ENCODE measurements around the gene PDE9A.

Gene PDE9A

GRCh38 chr21:42784276-42784675 is 130.9 kb downstream of the PDE9A start:
- H3K36me3 ChIP-seq (ENCODE audit: control insufficient read depth, insufficient read depth, low read length): no peaks in the 10 kb centered on the region
- WGBS (ENCODE audit: insufficient coverage, insufficient read length): no CpG with 5 or more reads among the region's 8 CpGs
- DNase-seq (ENCODE audit: low read depth, low spot score): no peak
- peaks cover 2% of the 10 kb centered on the region; the same call in 1 of the 2 replicates for H3K27me3 ChIP-seq (ENCODE audit: control insufficient read depth, insufficient read depth, low read length)
- H3K9me3 ChIP-seq (ENCODE audit: control insufficient read depth, insufficient read depth, low read length): no peaks in the 10 kb centered on the region
- H3K27ac ChIP-seq (ENCODE audit: low read length): no peak overlapping the region
- no peak overlapping the region for H3K4me3 ChIP-seq (ENCODE audit: low read length)
- peaks cover 8% of the 10 kb centered on the region for H3K4me1 ChIP-seq (ENCODE audit: control insufficient read depth, insufficient read depth, low read length)

GRCh38 chr21:42784896-42785451 is 131.6 kb downstream of the PDE9A start:
- H3K9me3 ChIP-seq (ENCODE audit: control insufficient read depth, insufficient read depth, low read length): no peaks in the 10 kb centered on the region
- no peak overlapping the region for H3K4me3 ChIP-seq (ENCODE audit: low read length)
- no peaks in the 10 kb centered on the region for H3K36me3 ChIP-seq (ENCODE audit: control insufficient read depth, insufficient read depth, low read length)
- no peak overlapping the region for H3K27ac ChIP-seq (ENCODE audit: low read length)
- H3K27me3 ChIP-seq (ENCODE audit: control insufficient read depth, insufficient read depth, low read length): peaks cover 2% of the 10 kb centered on the region; the same call in 1 of the 2 replicates
- peaks cover 7% of the 10 kb centered on the region for H3K4me1 ChIP-seq (ENCODE audit: control insufficient read depth, insufficient read depth, low read length)
- no peak for DNase-seq (ENCODE audit: low read depth, low spot score)
- WGBS (ENCODE audit: insufficient coverage, insufficient read length): no CpG with 5 or more reads among the region's 17 CpGs

- no peaks in the 10 kb centered on the region for H3K36me3 ChIP-seq (ENCODE audit: control insufficient read depth, insufficient read depth, low read length)
- H3K4me3 ChIP-seq (ENCODE audit: low read length): no peak overlapping the region
- no peaks in the 10 kb centered on the region for H3K27me3 ChIP-seq (ENCODE audit: control insufficient read depth, insufficient read depth, low read length)
- DNase-seq (ENCODE audit: low read depth, low spot score): no peak
- peaks cover 4% of the 10 kb centered on the region for H3K4me1 ChIP-seq (ENCODE audit: control insufficient read depth, insufficient read depth, low read length)
- H3K27ac ChIP-seq (ENCODE audit: low read length): no peak overlapping the region
- no peaks in the 10 kb centered on the region for H3K9me3 ChIP-seq (ENCODE audit: control insufficient read depth, insufficient read depth, low read length)
- no CpG with 5 or more reads among the region's 28 CpGs for WGBS (ENCODE audit: insufficient coverage, insufficient read length)
Observed at GRCh38 chr21:42785666-42786427, 132.4 kb downstream of the PDE9A start.

- no CpG with 5 or more reads among the region's 5 CpGs for WGBS (ENCODE audit: insufficient coverage, insufficient read length)
- H3K27ac ChIP-seq (ENCODE audit: low read length): no peak overlapping the region
- no peaks in the 10 kb centered on the region for H3K36me3 ChIP-seq (ENCODE audit: control insufficient read depth, insufficient read depth, low read length)
- no peaks in the 10 kb centered on the region for H3K27me3 ChIP-seq (ENCODE audit: control insufficient read depth, insufficient read depth, low read length)
- H3K4me1 ChIP-seq (ENCODE audit: control insufficient read depth, insufficient read depth, low read length): peaks cover 4% of the 10 kb centered on the region
- H3K9me3 ChIP-seq (ENCODE audit: control insufficient read depth, insufficient read depth, low read length): no peaks in the 10 kb centered on the region
- no peak for DNase-seq (ENCODE audit: low read depth, low spot score)
- H3K4me3 ChIP-seq (ENCODE audit: low read length): no peak overlapping the region
Observed at GRCh38 chr21:42786884-42787283, 133.5 kb downstream of the PDE9A start.

GRCh38 chr21:42787613-42788012 is 134.2 kb downstream of the PDE9A start:
- Histone ChIP-seq H3K27me3 (ENCODE audit: control insufficient read depth, insufficient read depth, low read length) (no peaks in the 10 kb centered on the region), H3K4me3 (ENCODE audit: low read length) (no peak overlapping the region), H3K9me3 (ENCODE audit: control insufficient read depth, insufficient read depth, low read length) (no peaks in the 10 kb centered on the region), H3K4me1 (ENCODE audit: control insufficient read depth, insufficient read depth, low read length) (peaks cover 1% of the 10 kb centered on the region; the same call in 1 of the 2 replicates), H3K27ac (ENCODE audit: low read length) (no peak overlapping the region), H3K36me3 (ENCODE audit: control insufficient read depth, insufficient read depth, low read length) (no peaks in the 10 kb centered on the region)
- WGBS (ENCODE audit: insufficient coverage, insufficient read length): no CpG with 5 or more reads among the region's 4 CpGs
- no peak for DNase-seq (ENCODE audit: low read depth, low spot score)

GRCh38 chr21:42790520-42791065 is 137.2 kb downstream of the PDE9A start:
- no peaks in the 10 kb centered on the region for H3K9me3 ChIP-seq (ENCODE audit: control insufficient read depth, insufficient read depth, low read length)
- H3K4me1 ChIP-seq (ENCODE audit: control insufficient read depth, insufficient read depth, low read length): peaks cover 5% of the 10 kb centered on the region
- no peaks in the 10 kb centered on the region for H3K36me3 ChIP-seq (ENCODE audit: control insufficient read depth, insufficient read depth, low read length)
- H3K27me3 ChIP-seq (ENCODE audit: control insufficient read depth, insufficient read depth, low read length): no peaks in the 10 kb centered on the region
- no peak overlapping the region for H3K27ac ChIP-seq (ENCODE audit: low read length)
- WGBS (ENCODE audit: insufficient coverage, insufficient read length): no CpG with 5 or more reads among the region's 8 CpGs
- H3K4me3 ChIP-seq (ENCODE audit: low read length): no peak overlapping the region
- DNase-seq (ENCODE audit: low read depth, low spot score): no peak

GRCh38 chr21:42793774-42794173 is 140.4 kb downstream of the PDE9A start:
- Histone ChIP-seq H3K36me3 (ENCODE audit: control insufficient read depth, insufficient read depth, low read length) (no peaks in the 10 kb centered on the region), H3K4me3 (ENCODE audit: low read length) (no peak overlapping the region), H3K27ac (ENCODE audit: low read length) (no peak overlapping the region), H3K4me1 (ENCODE audit: control insufficient read depth, insufficient read depth, low read length) (peaks cover 5% of the 10 kb centered on the region), H3K27me3 (ENCODE audit: control insufficient read depth, insufficient read depth, low read length) (no peaks in the 10 kb centered on the region), H3K9me3 (ENCODE audit: control insufficient read depth, insufficient read depth, low read length) (no peaks in the 10 kb centered on the region)
- no peak for DNase-seq (ENCODE audit: low read depth, low spot score)
- WGBS (ENCODE audit: insufficient coverage, insufficient read length): no CpG with 5 or more reads among the region's 7 CpGs

- H3K27ac ChIP-seq (ENCODE audit: low read length): no peak overlapping the region
- no peaks in the 10 kb centered on the region for H3K36me3 ChIP-seq (ENCODE audit: control insufficient read depth, insufficient read depth, low read length)
- H3K4me3 ChIP-seq (ENCODE audit: low read length): no peak overlapping the region
- H3K9me3 ChIP-seq (ENCODE audit: control insufficient read depth, insufficient read depth, low read length): no peaks in the 10 kb centered on the region
- H3K27me3 ChIP-seq (ENCODE audit: control insufficient read depth, insufficient read depth, low read length): no peaks in the 10 kb centered on the region
- H3K4me1 ChIP-seq (ENCODE audit: control insufficient read depth, insufficient read depth, low read length): peaks cover 5% of the 10 kb centered on the region
- no peak for DNase-seq (ENCODE audit: low read depth, low spot score)
- no CpG with 5 or more reads among the region's 6 CpGs for WGBS (ENCODE audit: insufficient coverage, insufficient read length)
Observed at GRCh38 chr21:42794551-42794950, 141.1 kb downstream of the PDE9A start.

GRCh38 chr21:42796327-42797062 is 143.1 kb downstream of the PDE9A start:
- Histone ChIP-seq H3K27me3 (ENCODE audit: control insufficient read depth, insufficient read depth, low read length) (no peaks in the 10 kb centered on the region), H3K4me3 (ENCODE audit: low read length) (no peak overlapping the region), H3K4me1 (ENCODE audit: control insufficient read depth, insufficient read depth, low read length) (peaks cover 7% of the 10 kb centered on the region), H3K36me3 (ENCODE audit: control insufficient read depth, insufficient read depth, low read length) (no peaks in the 10 kb centered on the region), H3K9me3 (ENCODE audit: control insufficient read depth, insufficient read depth, low read length) (no peaks in the 10 kb centered on the region), H3K27ac (ENCODE audit: low read length) (no peak overlapping the region)
- no CpG with 5 or more reads among the region's 13 CpGs for WGBS (ENCODE audit: insufficient coverage, insufficient read length)
- no peak for DNase-seq (ENCODE audit: low read depth, low spot score)

- H3K4me3 ChIP-seq (ENCODE audit: low read length): no peak overlapping the region
- no peaks in the 10 kb centered on the region for H3K36me3 ChIP-seq (ENCODE audit: control insufficient read depth, insufficient read depth, low read length)
- H3K4me1 ChIP-seq (ENCODE audit: control insufficient read depth, insufficient read depth, low read length): peaks cover 7% of the 10 kb centered on the region
- H3K9me3 ChIP-seq (ENCODE audit: control insufficient read depth, insufficient read depth, low read length): no peaks in the 10 kb centered on the region
- no peak overlapping the region for H3K27ac ChIP-seq (ENCODE audit: low read length)
- no peak for DNase-seq (ENCODE audit: low read depth, low spot score)
- no peaks in the 10 kb centered on the region for H3K27me3 ChIP-seq (ENCODE audit: control insufficient read depth, insufficient read depth, low read length)
- no CpG with 5 or more reads among the region's 7 CpGs for WGBS (ENCODE audit: insufficient coverage, insufficient read length)
Observed at GRCh38 chr21:42797522-42797921, 144.1 kb downstream of the PDE9A start.

All from iPS DF 6.9 (cell line).